HepG2 (cell line): Measurements from ENCODE around the gene NYNRIN. TPM values are rescaled to one million over a fixed set of nuclear protein-coding genes. Genes with fewer than 3 reads are reported as not detected.
A peak's percentile ranks its signal among the peaks of the same experiment; 100 is the strongest.

ENCODE experiments used
- AKNA ChIP-seq: sonication (generic); formaldehyde crosslinking; IDR thresholded peaks from 2 replicates; pipeline ENCODE4 v1.4.0; 2020; ENCODE audit warnings: missing genetic modification reagents, borderline replicate concordance
- BRD4 ChIP-seq: sonication (generic); formaldehyde crosslinking; IDR thresholded peaks from 2 replicates; pipeline ENCODE4 v1.4.0; 2020; ENCODE audit warnings: missing genetic modification reagents
- BRF2 ChIP-seq: sonication (generic); formaldehyde crosslinking; IDR thresholded peaks from 2 replicates; pipeline ENCODE4 v1.8.1; 2022; ENCODE audit warnings: mild to moderate bottlenecking, missing genetic modification reagents
- E2F5 ChIP-seq: sonication (generic); formaldehyde crosslinking; conservative IDR thresholded peaks from 2 replicates; pipeline ENCODE4 v1.4.0; 2020; ENCODE audit warnings: missing genetic modification reagents
- ETV5 ChIP-seq: IDR thresholded peaks from 2 replicates; pipeline ENCODE4 v1.6.1; 2018; ENCODE audit warnings: missing biosample characterization, missing genetic modification reagents, inconsistent platforms, borderline replicate concordance
- FOSL1 ChIP-seq: sonication (generic); formaldehyde crosslinking; IDR thresholded peaks from 2 replicates; pipeline ENCODE4 v1.9.0; 2021; ENCODE audit warnings: missing genetic modification reagents, borderline replicate concordance
- HMGXB4 ChIP-seq, 2 experiments: sonication (generic) in 1 of 2; formaldehyde crosslinking in 1 of 2; IDR thresholded peaks; 2 replicates each; pipeline versions ENCODE4 v1.4.0 to v1.6.1; 2018 to 2020; ENCODE audit warnings: missing genetic modification reagents in 2 of 2, borderline replicate concordance in 1 of 2, low read depth in 1 of 2, mild to moderate bottlenecking in 1 of 2, missing biosample characterization in 1 of 2
- KDM6A ChIP-seq: IDR thresholded peaks from 2 replicates; pipeline ENCODE4 v1.6.1; 2016; ENCODE audit warnings: low read depth
- MIXL1 ChIP-seq: IDR thresholded peaks from 2 replicates; pipeline ENCODE4 v1.6.1; 2016
- TP53 ChIP-seq: sonication (generic); formaldehyde crosslinking; conservative IDR thresholded peaks from 2 replicates; pipeline ENCODE4 v1.4.0; 2020; ENCODE audit warnings: missing genetic modification reagents
- ZNF451 ChIP-seq: sonication (generic); formaldehyde crosslinking; IDR thresholded peaks from 2 replicates; pipeline ENCODE4 v1.5.0; 2020; ENCODE audit warnings: mild to moderate bottlenecking, missing genetic modification reagents
- ZNF703 ChIP-seq: sonication (generic); formaldehyde crosslinking; IDR thresholded peaks from 2 replicates; pipeline ENCODE4 v1.5.1; 2020; ENCODE audit warnings: missing genetic modification reagents, mild to moderate bottlenecking, moderate library complexity, borderline replicate concordance
- ZNF737 ChIP-seq: sonication (generic); formaldehyde crosslinking; IDR thresholded peaks from 2 replicates; pipeline ENCODE4 v1.5.0; 2020; ENCODE audit warnings: missing genetic modification reagents, mild to moderate bottlenecking, borderline replicate concordance
- ZNF83 ChIP-seq: sonication (generic); formaldehyde crosslinking; IDR thresholded peaks from 2 replicates; pipeline ENCODE4 v1.4.0; 2020; ENCODE audit warnings: missing genetic modification reagents, mild to moderate bottlenecking, borderline replicate concordance
- polyA plus RNA-seq, 8 experiments: library from polyadenylated mRNA; depleted of rRNA in 3 of 8; stranded (reverse) in 7 of 8; unstranded in 1 of 8; fragments of >200 nt; fragmentation: Illumina TruSeq in 4 of 8; extraction: Trizol in 4 of 8; gene quantifications; 2 replicates each; pipeline versions ENCODE4 v1.2.1 to v1.2.3, GENCODE V29; 2011 to 2016; ENCODE audit warnings: low read depth in 4 of 8, missing spikeins in 1 of 8, mixed read lengths in 1 of 8; ENCODE audit not compliant: insufficient read depth in 1 of 8
- total RNA-seq, 5 experiments: library from RNA; depleted of rRNA; stranded (reverse); fragments of >200 nt; fragmentation: Illumina TruSeq; extraction: Trizol; gene quantifications; 2 replicates each; pipeline ENCODE4 v1.2.3, GENCODE V29; 2016; ENCODE audit warnings: low read depth in 1 of 5
- TF ChIP-seq, protein P1 (sequence below): sonication (generic); formaldehyde crosslinking; IDR thresholded peaks from 2 replicates; pipeline ENCODE4 v1.8.0; 2022; ENCODE audit warnings: low read depth, missing genetic modification reagents
- TF ChIP-seq, protein P2 (sequence below): sonication (generic); formaldehyde crosslinking; IDR thresholded peaks from 2 replicates; pipeline ENCODE4 v1.4.0; 2020; ENCODE audit warnings: missing genetic modification reagents

NYNRIN gene
- total and polyA plus RNA-seq, 2 of the 13 experiments (the other 11 are each of a cell fraction or from before 2014, with no cell fraction given) = 0.63 to 1.1 TPM

GRCh38 chr14:24422694-24423601, 24.1 kb downstream of the NYNRIN start (continued):
- no peak for TF ChIP-seq ZNF737 (CRISPR knock-in tag)
- no peak for TF ChIP-seq FOSL1 (CRISPR knock-in tag)
- TF ChIP-seq MIXL1 = peak; percentile 66; the same call in 1 of the 2 replicates
- TF ChIP-seq ZNF451 (CRISPR knock-in tag) = peak; percentile 64; the same call in 1 of the 2 replicates
- TF ChIP-seq ETV5 = peak; percentile 38; the same call in 1 of the 2 replicates
- TF ChIP-seq BRD4 (CRISPR knock-in tag) = no peak
- no peak for TF ChIP-seq ZNF83 (CRISPR knock-in tag)
- 0 out of 4 replicates have a peak, but pooled peaks have one; percentile 27 to 33 for TF ChIP-seq HMGXB4 (CRISPR knock-in tag; IDR thresholded peaks at IDR 0.05; ENCODE audit: borderline replicate concordance in 1 of 2, low read depth in 1 of 2)
- TF ChIP-seq E2F5 (CRISPR knock-in tag) = no peak
- TF ChIP-seq, protein P1, sequence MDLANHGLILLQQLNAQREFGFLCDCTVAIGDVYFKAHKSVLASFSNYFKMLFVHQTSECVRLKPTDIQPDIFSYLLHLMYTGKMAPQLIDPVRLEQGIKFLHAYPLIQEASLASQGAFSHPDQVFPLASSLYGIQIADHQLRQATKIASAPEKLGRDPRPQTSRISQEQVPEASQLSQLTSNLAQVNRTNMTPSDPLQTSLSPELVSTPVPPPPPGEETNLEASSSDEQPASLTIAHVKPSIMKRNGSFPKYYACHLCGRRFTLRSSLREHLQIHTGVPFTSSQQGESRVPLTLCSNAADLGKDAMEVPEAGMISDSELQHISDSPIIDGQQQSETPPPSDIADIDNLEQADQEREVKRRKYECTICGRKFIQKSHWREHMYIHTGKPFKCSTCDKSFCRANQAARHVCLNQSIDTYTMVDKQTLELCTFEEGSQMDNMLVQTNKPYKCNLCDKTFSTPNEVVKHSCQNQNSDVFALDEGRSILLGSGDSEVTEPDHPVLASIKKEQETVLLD (CRISPR knock-in tag) = no peak
- TF ChIP-seq ZNF703 (CRISPR knock-in tag) = no peak
- no peak for TF ChIP-seq KDM6A (CRISPR knock-in tag)
- no peak for TF ChIP-seq TP53
- TF ChIP-seq AKNA (CRISPR knock-in tag) = no peak
- TF ChIP-seq, protein P2, sequence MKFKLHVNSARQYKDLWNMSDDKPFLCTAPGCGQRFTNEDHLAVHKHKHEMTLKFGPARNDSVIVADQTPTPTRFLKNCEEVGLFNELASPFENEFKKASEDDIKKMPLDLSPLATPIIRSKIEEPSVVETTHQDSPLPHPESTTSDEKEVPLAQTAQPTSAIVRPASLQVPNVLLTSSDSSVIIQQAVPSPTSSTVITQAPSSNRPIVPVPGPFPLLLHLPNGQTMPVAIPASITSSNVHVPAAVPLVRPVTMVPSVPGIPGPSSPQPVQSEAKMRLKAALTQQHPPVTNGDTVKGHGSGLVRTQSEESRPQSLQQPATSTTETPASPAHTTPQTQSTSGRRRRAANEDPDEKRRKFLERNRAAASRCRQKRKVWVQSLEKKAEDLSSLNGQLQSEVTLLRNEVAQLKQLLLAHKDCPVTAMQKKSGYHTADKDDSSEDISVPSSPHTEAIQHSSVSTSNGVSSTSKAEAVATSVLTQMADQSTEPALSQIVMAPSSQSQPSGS (CRISPR knock-in tag) = no peak
- TF ChIP-seq BRF2 (CRISPR knock-in tag) = no peak
